A673 (cell line): ENCODE results near the gene SART3. TPM values are rescaled to one million over a fixed set of nuclear protein-coding genes. Genes with fewer than 3 reads are reported as not detected.

Source experiments
- BruUV-seq: library from RNA; stranded (reverse); fragments of 400-500 nt; replicated peaks from 2 replicates; lab custom pipeline; 2021; lab: Mats Ljungman, UMichigan
- CTCF ChIA-PET: fragments of 300-600 bp; sonication (Branson Sonifier 250); formaldehyde crosslinking; loops from one replicate; lab custom pipeline; 2022; ENCODE audit warnings: antibody characterized with exemption; lab: Charles Lee
- POLR2A ChIA-PET: fragments of 300-600 bp; sonication (Branson Sonifier 250); formaldehyde crosslinking; loops from one replicate; lab custom pipeline; 2022; ENCODE audit warnings: antibody characterized with exemption; ENCODE audit not compliant: low non-redundant PET; lab: Charles Lee
- DNase-seq: peaks from one replicate; pipeline ENCODE4 v3.0.0-alpha.2; 2015; ENCODE audit warnings: low spot score
- H3K27ac ChIP-seq: fragments of 200-600 bp; sonication (generic); 2 replicates; pipeline ENCODE4 v1.5.1; 2016; ENCODE audit warnings: mixed run types, low read depth, mild to moderate bottlenecking, mixed read lengths, antibody characterized with exemption, low read length; ENCODE audit not compliant: poor library complexity, severe bottlenecking
- H3K27me3 ChIP-seq: fragments of 200-600 bp; sonication (generic); replicated peaks from 2 replicates; pipeline ENCODE4 v1.6.1; 2017; ENCODE audit warnings: mixed run types, low read depth, mild to moderate bottlenecking, mixed read lengths, antibody characterized with exemption, low read length; ENCODE audit not compliant: insufficient read depth, poor library complexity
- H3K36me3 ChIP-seq: fragments of 200-600 bp; sonication (generic); 2 replicates; pipeline ENCODE4 v1.6.1; 2016; ENCODE audit warnings: mixed run types, mild to moderate bottlenecking, mixed read lengths, antibody characterized with exemption, low read length; ENCODE audit not compliant: insufficient read depth, poor library complexity, severe bottlenecking
- H3K4me1 ChIP-seq: fragments of 200-600 bp; sonication (generic); 2 replicates; pipeline ENCODE4 v1.6.1; 2017; ENCODE audit warnings: mixed run types, mild to moderate bottlenecking, mixed read lengths, antibody characterized with exemption, low read length; ENCODE audit not compliant: insufficient read depth, poor library complexity, severe bottlenecking
- H3K4me3 ChIP-seq: fragments of 200-600 bp; sonication (generic); 2 replicates; pipeline ENCODE4 v1.5.1; 2016; ENCODE audit warnings: low read depth, mixed run types, mild to moderate bottlenecking, mixed read lengths, low read length; ENCODE audit not compliant: poor library complexity, severe bottlenecking
- H3K9me3 ChIP-seq: fragments of 200-600 bp; sonication (generic); 2 replicates; pipeline ENCODE4 v1.6.1; 2016; ENCODE audit warnings: mixed run types, low read depth, mild to moderate bottlenecking, mixed read lengths, antibody characterized with exemption, low read length; ENCODE audit not compliant: poor library complexity, severe bottlenecking
- EZH2 ChIP-seq: fragments of 200-600 bp; sonication (generic); IDR thresholded peaks from 2 replicates; pipeline ENCODE4 v1.6.1; 2017; ENCODE audit warnings: borderline replicate concordance, low read depth, mild to moderate bottlenecking, mixed read lengths, antibody characterized with exemption, low read length; ENCODE audit not compliant: poor library complexity, severe bottlenecking
- intact Hi-C: fragments of 100-400 bp; cut with micrococcal nuclease; formaldehyde crosslinking; loops from one replicate; pipeline ENCODE4 v1.10.0; 2022; ENCODE audit not compliant: unreplicated experiment
- total RNA-seq: library from RNA; stranded (reverse); gene quantifications from 2 replicates; pipeline ENCODE4 v1.2.3, GENCODE V29; 2021
- TF ChIP-seq, protein P1 (sequence below): fragments of 300-800, 200-600 bp; sonication (generic); conservative IDR thresholded peaks from 2 replicates; pipeline ENCODE4 v1.5.1; 2017; ENCODE audit warnings: low read depth, mild to moderate bottlenecking, antibody characterized with exemption, low read length, moderate library complexity, mixed read lengths

The SART3 gene
- total RNA-seq, 1 experiment from 2014 or later = 99.3 TPM

DNA sequence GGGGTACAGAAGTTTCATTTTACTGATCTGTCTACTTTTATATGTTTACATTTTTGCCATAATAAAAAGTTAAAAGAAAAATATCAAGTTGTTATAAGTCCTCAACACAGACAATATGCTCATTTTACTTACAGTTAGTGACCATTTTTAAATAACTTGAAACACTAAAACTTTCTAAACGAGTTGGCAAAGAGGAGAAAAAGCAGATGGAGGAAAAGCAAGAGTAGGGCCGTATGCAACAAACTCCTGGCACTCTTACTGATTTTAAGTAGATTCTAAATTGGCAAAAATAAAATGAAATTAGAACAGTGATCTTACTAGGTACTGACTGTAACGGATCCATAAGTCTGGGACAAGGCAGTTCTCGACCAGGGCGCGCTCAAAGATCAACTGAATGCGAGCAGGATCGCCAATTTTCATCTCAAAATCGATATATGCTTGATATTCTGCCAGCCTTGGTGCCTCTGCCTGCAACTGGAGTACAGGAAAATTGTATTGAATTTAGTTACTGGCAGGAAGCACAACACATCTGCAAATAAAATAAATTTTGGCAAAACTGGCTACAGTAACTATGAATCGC, 22.3 kb downstream of the SART3 start:
- POLR2A ChIA-PET = no interaction called here

DNA sequence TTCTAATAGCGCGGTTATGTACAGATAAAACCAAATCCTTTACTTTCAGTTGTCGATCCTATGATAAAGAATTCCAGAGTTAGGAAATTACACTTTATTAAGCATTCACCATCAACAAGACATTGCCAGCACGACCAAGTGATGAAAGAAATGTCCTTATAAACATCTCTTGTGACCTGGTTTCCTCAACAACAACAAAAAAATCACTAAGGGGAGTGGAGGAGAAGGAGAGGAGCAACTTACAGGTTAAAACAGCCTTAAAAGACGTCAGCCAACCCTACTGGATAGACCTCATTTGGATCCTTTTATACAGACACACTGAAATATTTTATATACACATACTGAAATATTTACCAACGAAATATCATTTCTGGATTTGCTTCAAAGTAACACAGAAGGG, 22.8 kb downstream of the SART3 start:
- CTCF ChIA-PET = no interaction called here
- peaks cover 79% of the 10 kb centered on the region for H3K36me3 ChIP-seq
- intact Hi-C loops = no loop called here

More for the DNA sequence above, 22.3 kb downstream of the SART3 start:
- Histone ChIP-seq H3K36me3 (peaks cover 79% of the 10 kb centered on the region), H3K27me3 (no peaks in the 10 kb centered on the region), H3K9me3 (no peaks in the 10 kb centered on the region), H3K27ac (no peak overlapping the region), H3K4me3 (no peak overlapping the region), H3K4me1 (peaks cover 1% of the 10 kb centered on the region)
- CTCF ChIA-PET = no interaction called here
- TF ChIP-seq, protein P1, sequence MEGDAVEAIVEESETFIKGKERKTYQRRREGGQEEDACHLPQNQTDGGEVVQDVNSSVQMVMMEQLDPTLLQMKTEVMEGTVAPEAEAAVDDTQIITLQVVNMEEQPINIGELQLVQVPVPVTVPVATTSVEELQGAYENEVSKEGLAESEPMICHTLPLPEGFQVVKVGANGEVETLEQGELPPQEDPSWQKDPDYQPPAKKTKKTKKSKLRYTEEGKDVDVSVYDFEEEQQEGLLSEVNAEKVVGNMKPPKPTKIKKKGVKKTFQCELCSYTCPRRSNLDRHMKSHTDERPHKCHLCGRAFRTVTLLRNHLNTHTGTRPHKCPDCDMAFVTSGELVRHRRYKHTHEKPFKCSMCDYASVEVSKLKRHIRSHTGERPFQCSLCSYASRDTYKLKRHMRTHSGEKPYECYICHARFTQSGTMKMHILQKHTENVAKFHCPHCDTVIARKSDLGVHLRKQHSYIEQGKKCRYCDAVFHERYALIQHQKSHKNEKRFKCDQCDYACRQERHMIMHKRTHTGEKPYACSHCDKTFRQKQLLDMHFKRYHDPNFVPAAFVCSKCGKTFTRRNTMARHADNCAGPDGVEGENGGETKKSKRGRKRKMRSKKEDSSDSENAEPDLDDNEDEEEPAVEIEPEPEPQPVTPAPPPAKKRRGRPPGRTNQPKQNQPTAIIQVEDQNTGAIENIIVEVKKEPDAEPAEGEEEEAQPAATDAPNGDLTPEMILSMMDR = no peak
- TF ChIP-seq EZH2 = no peak
- BruUV-seq = no TSS peak
- DNase-seq = no peak
- intact Hi-C loops = no loop called here

DNA sequence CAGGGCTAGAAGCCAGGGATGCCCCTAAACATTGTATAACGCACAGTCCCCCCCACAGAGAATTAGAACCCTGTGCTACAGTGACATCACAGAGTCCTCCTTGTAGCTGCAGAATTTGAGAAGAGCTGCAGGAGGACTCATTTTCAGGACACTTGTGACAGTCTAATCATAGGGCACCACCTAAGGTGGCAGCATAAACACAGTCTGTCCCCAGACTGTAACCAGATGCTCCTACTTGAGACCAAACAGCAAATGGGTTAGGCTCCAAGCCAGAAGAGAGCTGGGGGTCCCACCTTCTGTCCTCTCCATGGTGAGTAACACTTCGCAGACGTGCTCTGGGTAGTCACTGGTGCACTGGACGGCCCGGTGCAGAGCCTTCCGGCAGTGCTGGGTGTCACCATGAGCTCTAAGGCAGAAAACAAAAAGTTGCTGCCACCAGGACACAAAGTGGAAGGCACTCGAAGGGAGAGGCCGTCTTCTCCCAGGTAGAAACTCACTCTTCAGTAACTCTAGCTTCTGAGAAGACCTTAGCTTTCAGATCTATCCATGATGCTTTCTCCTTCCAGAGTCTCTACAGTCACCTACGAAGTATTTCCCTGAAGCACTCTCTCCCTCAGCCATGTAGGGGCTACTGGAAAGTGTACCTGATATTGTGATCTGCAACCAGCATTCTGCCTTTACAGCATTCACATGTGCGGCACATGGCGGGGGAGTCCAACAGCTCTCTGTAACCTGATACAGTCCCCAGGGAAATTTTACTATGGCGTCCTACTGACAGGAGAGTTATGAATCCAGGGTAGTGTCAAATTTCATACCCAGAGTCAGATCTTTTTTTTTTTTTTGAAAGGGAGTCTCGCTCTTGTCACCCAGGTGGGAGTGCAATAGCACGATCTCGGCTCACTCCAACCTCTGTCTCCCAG, 28.8 kb downstream of the SART3 start:
- peak; percentile 85 for DNase-seq
- BruUV-seq = no TSS peak
- POLR2A ChIA-PET = interaction anchor here (0.6 kb wide), 1 partner anchor 834 kb away, joined by 5 read pairs; no protein-coding TSS in a partner anchor

More for the DNA sequence above, 22.8 kb downstream of the SART3 start:
- Histone ChIP-seq H3K9me3 (no peaks in the 10 kb centered on the region), H3K27ac (no peak overlapping the region), H3K27me3 (no peaks in the 10 kb centered on the region), H3K4me1 (peaks cover 7% of the 10 kb centered on the region), H3K4me3 (no peak overlapping the region)
- no TSS peak for BruUV-seq
- TF ChIP-seq, protein P1 = no peak
- no peak for TF ChIP-seq EZH2
- DNase-seq = no peak
- POLR2A ChIA-PET = no interaction called here

More for the DNA sequence above, 28.8 kb downstream of the SART3 start:
- Histone ChIP-seq H3K4me1 (peaks cover 21% of the 10 kb centered on the region), H3K9me3 (no peaks in the 10 kb centered on the region), H3K27me3 (no peaks in the 10 kb centered on the region), H3K36me3 (peaks cover 92% of the 10 kb centered on the region), H3K4me3 (no peak overlapping the region), H3K27ac (peak overlapping the region; percentile 29)
- intact Hi-C loops = no loop called here
- TF ChIP-seq, protein P1 = no peak
- TF ChIP-seq EZH2 = no peak
- CTCF ChIA-PET = no interaction called here
